ENCODE results near the gene GALNT18.

GALNT18 gene

GRCh38 chr11:11584937-11585336 lies 36.9 kb downstream of the GALNT18 start:
- no peak for DNase-seq

- DNase-seq: no peak
Measured at GRCh38 chr11:11584530-11584810, 37.3 kb downstream of the GALNT18 start.

- no peak for DNase-seq
Measured at GRCh38 chr11:11583801-11584529, 37.8 kb downstream of the GALNT18 start.

GRCh38 chr11:11582011-11582701 lies 39.6 kb downstream of the GALNT18 start:
- DNase-seq: no peak

DNA sequence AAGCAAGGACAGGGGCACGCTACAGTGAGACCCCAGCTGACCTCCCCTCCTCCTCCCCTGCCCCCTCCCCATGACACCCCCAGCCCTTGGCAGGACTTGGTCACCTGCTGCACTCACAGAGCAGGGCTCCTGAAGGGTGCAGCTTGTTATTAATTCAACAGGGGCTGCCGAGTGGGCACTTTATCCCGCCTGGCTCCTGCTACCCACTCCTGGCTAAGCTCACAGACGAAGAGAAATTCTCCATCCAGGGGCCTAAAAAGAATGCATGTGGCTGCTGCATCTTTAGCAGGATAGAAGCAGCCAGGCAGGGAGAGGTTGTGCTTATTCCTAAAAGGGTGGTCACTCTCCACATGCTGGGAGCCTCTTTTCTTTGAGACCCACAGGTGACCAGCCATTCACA lies 40.3 kb downstream of the GALNT18 start:
- DNase-seq: no peak

GRCh38 chr11:11580841-11581411 lies 40.9 kb downstream of the GALNT18 start:
- DNase-seq: no peak

DNA sequence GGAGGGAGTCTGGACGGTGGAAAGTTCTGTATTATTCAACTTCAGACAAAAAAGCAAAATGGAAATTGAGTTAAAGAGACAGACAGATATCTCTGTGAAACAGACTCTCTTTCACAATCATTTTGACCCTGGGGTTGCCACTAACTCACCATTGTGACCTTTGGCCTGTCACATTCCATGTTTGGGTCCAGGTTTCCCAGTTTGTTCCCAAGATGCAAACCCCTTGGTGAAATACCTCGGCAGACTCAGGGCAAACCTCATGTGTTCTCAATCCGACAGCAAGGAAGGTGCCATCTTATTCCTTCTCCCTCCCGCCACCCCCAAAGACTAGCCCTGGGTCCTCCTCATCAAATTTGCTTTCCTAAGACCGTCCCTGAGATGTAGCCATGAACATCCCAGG lies 41.8 kb downstream of the GALNT18 start:
- no peak for DNase-seq

DNA sequence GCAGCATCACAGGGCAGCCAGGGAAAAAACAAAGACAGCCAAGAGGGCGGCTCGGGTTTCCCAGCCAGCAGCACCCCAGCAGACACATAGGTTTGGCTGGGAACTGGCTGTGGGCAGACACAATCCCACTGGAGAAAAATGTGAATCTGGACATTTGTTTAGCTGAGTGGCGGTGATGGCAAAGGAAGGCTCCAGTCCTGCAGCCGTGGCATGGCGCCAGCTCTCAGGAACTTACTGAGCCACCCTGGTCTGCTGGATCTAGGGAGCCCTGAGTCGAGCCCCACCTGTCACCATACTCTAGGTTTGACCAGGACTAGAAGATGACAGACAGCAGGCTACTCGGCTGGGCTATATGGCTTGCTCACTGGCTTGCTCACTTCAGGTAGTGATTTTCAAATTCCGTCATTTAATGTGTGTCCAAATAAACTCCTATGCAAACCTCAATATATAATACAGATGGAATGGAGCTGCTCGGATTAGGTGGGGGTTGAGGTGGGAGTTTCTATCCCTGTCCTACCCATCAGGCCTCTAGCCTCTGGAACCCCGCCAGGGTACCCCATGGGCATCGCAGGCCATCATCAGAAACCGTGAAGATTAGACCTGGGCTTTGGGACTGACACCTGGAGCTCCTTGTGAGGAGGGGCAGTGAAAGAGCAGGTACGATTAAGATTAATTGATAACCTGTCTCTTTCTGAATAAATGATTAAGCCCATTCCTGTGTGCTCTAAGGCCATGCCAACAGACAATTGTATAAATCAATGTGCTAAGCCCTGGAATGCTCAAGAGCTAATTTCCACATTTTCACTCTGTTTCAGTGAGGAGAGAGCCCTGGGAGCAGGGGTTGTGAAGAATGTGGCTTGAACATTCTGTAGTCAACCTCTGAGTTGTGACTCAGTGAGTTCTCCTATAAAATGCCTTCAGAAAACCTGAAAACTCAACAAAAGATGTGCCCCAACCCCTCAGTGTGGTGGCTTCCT lies 42.5 kb downstream of the GALNT18 start:
- DNase-seq: no peak

GRCh38 chr11:11577932-11578911 lies 43.6 kb downstream of the GALNT18 start:
- DNase-seq: peak; percentile 50

DNA sequence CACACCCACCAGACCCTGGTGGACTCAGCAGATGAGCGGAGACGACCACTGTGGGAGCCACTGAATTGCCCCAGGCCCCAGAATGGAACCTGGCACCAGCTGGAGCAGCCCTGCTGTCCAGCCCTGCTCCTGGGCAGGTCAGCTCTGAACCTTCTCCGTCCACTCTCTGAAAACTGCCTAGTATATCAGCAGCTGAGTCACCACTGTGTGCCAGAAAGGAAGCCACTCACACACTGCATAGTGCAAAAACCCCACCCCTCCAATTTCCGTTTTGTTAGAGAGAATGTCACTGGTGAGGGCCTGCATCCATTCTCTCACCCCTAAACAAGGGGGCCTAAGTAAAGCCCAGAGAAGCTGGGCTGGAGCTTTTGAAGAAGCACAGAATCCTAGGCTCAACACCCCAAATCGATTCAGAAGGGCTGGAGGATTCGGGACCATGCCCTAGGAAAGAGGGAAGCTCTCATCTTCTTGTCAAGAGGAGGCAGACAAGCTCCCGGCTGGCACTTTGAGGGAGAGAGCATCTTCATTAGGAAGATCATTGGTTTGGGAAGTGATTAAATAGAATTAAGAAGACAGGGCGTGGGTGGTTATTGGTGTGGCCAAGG lies 44.5 kb downstream of the GALNT18 start:
- DNase-seq: no peak

DNA sequence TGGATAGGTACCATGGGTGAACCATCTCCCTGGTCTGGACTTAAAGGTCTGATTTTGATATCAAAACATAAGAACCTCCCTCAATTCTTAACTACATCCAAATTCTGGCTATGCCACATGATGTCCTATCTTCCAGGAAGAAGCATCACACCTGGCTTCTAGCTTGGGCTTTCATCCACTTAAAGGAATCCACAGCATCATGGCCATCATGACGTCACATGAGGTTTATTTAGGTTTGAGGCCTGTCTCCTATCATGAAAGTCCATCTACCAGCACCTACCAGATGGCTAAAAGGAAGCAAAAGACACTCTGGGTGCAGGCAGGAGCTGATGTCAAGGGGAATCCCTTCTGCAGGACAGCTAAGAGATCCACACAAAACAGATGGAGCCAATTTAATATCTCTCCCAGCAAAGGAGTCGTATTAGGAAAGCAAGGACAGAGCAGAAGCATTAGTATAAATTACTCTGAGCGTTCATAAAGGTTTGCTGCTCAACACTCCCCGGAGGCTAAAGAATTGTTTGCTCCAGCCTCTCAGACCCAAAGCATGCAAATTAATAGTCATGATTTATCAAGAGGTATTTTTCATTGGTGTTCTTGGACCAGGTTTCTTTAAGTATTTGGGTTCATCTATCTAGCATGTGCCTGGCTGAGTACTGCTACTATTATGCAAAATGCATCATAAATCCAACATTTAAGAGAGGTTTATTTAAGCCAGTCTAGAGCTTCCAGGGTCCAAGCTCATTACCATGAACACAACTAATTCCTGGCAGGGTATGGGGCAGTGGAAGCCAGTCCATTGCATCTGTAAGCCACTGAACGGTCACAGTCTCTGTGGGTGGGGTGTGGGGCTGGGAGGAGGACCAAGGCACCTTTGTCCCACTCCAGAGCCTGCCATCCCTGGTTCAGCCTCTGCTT lies 47.2 kb downstream of the GALNT18 start:
- no peak for DNase-seq

- no peak for DNase-seq
Measured at GRCh38 chr11:11572386-11572785, 49.4 kb downstream of the GALNT18 start.

- no peak for DNase-seq
Measured at GRCh38 chr11:11571893-11572292, 49.9 kb downstream of the GALNT18 start.

DNA sequence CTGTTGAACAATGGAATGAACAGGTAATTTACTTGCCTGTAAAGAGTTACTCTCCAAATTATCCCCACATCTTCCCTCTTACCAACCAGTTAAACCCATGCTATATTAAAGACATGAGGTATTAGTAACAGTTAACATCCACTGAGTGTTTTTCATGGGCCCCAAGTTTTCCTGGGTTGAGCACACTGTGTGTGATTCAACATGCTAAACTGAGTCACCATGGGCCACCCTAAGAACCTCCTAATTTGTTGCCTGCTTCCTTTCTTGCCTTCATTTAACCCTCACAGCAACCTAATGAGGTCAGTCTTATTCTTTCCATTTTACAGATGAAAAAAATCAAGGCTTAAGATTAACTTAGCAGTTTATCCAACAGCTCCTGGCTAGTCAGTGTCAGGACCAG lies 51.0 kb downstream of the GALNT18 start:
- no peak for DNase-seq

DNA sequence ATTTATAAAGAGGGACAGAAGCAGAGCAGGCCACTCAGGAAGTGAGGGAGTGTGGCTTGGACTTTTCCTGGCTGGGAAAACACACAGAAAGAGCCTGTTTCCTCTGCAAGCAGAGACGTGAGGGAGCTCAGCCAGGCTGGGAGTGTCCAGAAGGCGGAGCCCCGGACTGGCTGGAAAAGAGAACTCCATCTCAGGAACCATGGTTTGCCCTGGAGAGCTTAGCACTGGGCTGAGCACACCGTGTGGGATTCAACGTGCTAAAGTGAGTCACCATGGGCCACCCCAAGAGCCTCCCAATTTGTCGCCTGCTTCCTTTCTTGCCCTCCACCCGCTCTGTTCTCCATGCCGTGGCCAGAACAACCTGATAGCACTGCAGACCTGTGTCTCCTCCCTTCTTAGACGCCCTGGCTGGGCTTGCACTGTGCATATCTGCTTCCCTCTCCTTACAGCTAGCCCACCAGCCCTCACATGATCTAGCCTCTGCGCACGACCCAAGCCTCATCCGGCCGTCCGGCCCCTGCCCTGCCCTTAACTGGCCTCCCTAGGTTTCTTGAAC lies 51.8 kb downstream of the GALNT18 start:
- DNase-seq: no peak

GRCh38 chr11:11568651-11569229 lies 53.1 kb downstream of the GALNT18 start:
- DNase-seq: no peak

GRCh38 chr11:11567936-11568650 lies 53.7 kb downstream of the GALNT18 start:
- no peak for DNase-seq

DNA sequence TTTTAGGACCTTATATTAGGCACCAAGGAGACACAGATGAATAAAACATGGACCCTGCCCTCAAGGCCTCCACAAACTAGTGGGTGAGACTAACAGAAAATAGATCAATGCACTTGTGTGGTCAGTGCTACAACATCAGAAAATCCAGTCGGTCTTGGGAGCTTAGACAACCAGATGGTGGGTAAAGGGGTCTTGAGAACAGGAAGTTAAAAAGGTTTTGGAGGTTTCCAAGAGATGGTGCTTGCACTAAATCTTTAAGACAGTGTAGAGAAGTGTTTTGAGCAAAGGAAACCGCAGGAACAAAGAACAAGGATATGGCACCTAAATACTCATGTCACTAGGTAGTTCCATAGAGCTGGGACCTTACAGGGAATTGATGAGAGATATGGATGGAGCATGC lies 56.2 kb downstream of the GALNT18 start:
- no peak for DNase-seq
